T follicular helper cell (primary cell): ENCODE measurements around the gene NOL8.

Experiments used
- DNase-seq: peaks from one replicate; pipeline ENCODE4 v3.0.0-alpha.2; 2020; ENCODE audit warnings: low read depth

The NOL8 gene

DNA sequence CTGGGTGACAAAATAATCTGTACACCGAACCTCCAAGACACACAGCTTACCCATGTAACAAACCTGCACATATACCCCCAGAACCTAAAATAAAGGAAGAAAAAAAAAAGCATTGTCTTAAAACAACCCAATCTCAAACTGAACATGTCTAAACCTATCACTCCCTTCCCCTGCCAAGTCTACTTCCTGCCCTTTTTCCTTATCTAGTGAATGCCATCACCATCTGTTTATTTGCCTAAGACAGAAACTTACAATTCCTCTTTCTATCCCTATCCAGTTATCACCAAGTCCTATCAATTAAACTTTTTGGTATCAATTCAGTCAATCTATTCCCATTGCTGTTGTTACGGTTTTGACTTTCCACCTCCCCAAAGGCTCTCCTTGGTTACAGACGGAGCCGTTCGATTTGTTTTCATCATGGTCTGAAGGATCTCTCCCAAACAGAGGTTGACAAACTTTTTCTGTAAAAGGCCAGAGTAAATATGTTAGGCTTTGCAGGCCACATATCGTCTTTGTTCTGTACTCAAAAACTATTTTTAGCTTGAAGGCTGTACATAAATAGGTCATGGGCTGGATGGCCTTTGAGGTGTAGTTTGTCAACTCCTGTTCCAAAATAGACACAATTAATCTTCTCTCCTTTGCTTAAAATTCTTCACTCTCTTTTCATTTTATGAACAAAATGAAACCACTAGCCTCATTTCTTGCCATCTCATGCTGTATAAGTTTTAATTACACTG is 12.1 kb downstream of the NOL8 start:
- DNase-seq = no peak

DNA sequence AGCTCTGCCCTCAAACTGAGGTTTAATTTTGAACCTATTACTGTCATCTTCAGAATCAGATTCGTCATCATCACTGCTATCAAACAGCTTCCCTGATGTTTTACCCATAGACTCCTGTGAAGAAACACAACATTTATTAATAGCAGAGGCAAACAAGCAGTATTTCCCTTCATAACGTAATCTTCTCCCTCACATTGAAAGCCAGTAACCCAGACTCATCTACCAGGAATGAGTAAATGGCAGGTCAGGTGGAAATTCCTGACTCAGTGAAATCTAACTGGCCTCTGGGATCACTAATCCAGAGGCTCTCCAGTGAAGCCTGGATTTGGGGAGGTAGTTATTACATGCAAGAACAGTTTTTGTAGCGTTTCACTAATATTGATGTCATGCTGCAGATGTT is 14.6 kb downstream of the NOL8 start:
- no peak for DNase-seq

DNA sequence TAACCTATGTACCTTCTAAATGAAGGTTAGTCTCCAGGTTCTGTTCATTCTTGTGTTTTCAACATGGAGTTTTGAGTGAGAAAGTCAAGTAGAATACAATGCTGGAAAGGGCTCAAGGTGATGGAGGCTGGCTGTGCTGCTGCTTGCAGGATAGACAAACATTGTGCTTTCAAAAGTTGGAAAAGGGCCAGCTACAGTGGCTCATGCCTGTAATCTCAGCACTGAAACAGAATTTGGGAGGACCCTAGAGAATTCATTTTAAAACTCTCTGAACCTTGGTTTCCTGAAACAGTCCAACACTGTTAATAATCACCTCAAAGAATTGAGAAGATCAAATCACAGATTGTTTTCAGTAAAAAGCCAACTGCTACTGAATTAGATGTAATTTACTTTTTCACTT is 16.3 kb downstream of the NOL8 start:
- no peak for DNase-seq

DNA sequence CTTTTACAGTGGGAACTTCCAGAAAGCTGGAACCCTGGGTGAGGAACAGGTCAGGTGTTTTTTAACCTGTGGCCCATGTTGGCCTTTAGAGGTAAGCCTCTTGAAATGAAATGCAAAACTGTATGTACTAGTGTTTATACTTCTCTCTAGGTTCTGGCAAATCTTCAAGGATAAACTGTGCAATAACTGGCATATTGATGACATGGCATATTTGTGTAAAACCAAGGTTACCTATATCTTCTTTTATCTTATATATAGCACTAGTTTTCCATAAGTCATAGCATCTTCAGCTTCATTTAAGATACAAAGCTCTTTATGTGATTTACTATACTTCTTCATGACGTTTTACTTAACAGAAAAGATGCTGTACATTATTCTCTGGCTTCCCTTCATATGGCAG is 24.2 kb downstream of the NOL8 start:
- no peak for DNase-seq

DNA sequence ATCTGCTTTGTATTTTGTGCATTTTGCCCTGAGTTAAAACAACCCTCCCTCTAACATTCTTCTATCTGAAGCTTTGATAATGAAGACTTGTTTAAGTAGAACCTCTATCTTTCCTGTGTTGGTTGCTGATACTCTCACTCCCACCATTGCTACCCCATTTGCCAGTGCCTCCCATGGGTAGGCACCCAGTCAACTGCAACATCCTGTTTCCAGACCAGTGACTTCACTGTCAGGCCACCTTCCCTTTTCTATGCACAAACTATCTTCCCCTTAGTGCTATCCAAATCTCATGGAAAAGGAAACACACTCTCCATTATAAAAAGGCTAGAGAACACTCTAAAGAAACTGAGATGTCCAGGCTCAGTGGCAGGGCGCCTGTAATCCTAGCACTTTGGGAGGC is 26.0 kb downstream of the NOL8 start:
- DNase-seq = no peak

DNA sequence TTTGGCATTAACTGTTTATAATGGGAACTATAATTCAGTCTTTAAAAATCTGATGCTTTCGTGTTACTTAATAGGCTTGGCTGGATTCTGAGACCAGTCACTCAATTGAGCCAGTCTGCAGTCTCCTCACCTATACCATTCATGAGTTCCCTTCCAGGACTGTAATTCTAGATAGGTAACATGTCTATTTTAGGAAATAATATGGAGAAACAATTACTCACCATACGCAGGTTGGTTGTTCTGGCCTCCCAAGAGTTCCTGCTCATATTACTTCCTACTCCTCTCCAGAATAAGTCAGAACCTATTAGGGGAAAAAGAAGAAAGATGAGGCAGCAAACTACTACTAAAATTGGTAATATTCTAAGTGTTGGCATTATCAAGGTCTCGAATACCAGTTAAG is 27.1 kb downstream of the NOL8 start:
- no peak for DNase-seq

DNA sequence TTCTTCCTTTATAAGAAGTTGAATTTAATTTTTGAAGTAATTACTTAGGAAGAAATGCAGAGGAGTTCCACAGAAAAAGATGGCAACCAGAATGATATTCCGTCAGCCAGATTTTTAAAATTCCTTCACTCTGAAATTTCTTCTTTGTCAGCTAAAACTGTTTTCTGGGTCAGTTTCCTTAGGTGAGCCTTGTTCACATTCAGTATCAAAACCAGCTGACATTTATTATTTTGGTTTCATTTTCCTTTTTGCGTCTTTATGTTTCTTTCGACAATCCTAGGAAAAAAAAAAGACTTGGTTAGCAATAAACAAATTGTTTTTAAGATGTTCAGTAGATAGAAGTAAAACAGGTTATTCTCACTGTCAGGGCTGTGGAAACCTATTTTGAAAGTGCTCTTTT is 27.5 kb downstream of the NOL8 start:
- DNase-seq = no peak

DNA sequence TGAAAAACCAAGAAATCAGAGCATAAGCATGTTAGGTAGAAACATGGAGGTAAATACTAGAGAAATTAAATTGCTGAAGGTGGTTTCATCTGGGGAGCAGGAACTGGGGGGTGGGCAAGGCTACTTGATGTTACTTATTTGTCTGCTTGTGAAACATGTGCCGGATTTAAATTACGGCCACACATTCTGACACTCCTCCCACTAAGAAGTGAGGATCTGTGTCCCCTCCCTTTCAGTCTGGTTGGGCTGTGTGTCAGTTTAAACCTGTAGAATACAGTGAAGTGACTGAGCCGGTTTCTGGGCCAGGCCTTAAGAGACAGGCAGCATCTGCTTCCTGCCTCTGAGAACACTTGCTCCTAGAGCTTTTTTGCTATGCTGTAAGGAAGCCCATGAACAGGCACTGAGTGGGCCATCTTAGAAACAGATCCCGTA is 29.3 kb downstream of the NOL8 start:
- DNase-seq = no peak

DNA sequence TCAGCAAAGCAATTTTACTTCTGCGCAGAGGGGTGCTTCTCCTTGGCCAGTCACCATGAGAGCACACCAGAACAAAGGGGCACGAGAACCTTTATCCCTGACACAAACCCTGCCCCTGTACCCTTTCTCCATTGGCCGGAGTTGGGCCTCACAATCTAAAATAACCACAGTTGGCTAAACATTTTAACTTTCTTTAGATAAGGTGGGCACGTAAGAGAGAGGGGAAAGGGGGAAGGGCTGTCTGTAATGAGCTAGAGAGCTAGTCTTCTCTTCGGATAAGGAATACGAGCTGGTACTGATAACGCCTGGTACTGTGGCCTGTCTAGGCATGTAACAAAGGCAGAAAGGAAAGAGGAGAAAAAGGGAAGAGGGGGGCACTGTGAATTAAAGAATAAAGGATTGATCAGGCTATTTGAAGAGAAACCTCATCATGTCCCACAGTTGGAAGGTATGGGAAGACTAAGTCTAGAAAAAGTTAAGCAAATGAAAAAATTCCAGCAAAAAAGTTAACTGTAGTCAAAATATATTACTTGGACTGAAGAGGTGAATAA is 29.8 kb downstream of the NOL8 start:
- no peak for DNase-seq

DNA sequence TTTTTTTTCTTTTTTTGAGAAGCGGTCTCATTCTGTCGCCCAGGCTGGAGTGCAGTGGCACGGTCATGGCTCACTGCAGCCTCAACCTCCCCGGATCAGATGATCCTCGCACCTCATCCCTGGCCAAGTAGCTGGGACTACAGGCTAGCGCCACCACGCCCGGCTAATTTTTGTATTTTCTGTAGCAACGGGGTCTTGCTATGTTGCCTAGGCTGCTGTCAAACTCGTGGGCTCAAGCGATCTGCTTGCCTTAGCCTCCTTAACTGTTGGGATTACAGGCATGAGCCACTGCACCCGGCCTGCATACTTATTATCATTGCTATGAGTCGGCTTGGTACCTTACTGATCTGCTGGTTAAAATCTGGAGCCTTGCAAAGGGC is 30.9 kb downstream of the NOL8 start:
- no peak for DNase-seq

DNA sequence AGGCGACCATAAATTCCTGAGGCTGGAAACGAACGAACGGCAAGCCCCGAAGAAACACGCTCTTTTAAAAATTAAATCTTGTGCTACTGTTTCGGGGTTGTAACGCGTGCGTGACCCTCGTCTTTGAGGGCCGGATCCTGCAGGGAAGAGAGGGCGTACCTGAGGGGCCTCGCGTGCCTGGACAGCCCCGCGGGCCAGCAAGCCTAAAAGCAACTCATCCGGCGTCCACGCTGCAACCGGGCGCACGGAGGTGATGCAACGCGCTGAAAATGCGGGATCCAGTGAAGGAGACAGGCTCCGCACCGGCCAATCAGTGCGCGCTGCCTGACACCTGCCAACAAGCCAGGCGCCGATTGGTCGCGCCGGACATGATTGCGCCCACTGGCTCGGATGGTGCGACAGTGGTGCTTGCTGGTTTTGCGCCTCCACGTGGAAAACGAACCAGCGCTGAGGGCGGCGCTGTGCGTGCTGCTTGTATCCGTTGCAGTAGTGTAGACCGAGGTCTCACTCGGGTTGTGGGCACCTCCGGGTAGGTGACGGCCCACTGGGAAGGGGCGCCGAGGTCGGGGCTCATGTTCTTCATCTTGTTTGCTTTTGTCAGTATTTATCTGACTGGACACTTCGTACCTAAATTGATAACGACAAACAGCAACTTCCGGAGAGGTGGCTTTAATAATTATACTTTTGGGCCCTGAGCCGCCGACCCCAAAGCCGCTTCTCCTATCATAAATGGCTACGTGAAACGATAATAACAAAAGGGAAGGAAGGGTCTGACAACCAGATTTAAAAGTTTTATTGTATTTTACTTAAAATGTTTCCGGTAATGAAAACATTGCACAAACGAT is 31.5 kb downstream of the NOL8 start, which contains the start of gene IARS1:
TSS of gene IARS1 (minus strand) at position 246 of the 845 bp plus-strand sequence. CDS start 4,278 bp downstream, outside the sequence.
- peak; percentile 99 for DNase-seq

DNA sequence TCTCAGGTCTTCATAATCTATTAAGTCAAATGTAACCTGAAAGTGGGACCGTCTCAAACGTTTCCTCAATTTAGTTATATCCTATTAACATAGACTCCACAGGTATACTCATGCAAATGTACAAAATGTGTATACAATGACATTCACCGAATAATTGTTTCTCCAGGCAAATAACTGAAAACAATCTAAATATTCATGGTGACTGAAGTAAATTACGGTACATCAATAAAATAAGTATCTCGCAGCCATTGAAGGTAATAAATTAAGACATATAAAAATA is 32.1 kb downstream of the NOL8 start:
- DNase-seq = no peak

DNA sequence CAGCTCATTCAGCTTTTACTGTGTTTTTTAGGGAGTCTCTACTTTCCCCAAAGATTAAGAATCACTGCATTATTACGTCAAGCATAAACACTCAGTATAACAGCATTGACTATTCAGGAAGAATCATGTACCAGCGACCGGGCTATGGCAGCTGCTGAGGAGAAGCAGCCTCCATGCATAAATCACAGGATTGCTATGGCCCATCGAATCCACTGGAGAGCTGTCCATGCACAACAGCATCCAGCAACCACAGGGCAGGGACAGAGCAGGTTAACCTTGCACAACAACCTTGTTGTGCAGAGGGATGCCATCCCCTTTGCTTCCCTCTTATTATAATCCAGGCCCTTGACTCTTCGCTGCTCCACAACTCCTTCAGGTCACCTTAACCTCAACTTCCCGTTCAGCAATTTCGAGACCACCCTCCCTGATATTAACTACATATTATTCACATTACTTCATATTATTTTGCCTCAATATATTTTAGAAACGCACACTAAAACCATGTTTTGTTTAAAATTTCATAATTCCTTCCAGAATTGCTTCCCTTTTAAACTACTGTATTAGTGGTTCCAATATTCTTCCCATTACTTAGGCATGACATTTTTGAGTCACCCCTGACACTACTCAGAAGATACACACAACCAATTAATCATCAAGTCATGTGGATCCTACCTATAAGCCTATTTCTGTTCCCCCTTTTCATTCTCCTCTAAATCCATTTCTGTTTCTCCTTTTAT is 32.6 kb downstream of the NOL8 start:
- no peak for DNase-seq

DNA sequence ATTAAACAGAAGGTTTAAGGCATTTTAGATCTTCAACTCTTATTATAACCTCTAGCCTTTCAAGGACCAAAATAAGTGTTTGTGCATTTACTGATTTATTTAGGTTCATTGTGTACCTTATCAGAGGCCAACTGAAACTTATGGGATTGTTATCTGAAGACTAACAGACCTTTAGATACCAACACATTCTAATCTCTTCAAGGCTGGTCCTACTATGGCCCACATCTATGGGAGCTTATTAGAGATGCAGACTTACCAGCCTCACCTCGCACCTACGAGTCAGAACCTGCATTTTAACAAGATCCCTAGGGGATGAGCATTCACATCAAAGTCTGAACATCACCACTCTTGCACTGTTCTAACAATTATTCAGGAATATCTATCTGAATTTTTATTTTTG is 33.6 kb downstream of the NOL8 start:
- DNase-seq = no peak

DNA sequence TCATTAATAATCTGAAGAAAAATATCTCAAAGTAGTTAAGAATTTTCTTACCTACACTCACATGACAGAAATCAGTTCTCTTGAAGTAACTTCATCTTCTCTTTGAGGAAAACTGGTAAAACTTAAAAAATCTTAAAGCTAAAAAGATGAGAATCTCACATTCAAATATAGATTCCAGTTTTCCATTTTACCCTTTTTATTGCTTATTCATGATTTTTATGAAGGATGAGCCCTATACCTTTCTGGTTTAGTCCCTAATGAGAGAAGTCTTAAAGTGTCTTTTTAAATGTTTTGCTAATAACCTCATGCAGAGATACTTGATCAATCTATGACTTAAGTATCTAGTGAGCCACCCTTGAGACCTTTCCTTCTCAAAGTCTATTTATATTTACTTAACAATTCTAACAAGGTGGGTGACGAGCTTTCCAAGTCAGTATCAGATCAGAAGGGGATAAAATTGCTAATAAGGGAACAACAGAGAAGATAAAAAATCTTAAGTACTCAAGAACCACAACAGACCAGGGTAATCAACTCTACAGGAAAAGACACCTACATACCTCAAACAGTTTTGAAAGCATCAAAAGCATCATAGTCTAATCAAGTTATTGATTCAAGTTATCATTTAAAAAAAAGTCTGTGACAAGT is 34.2 kb downstream of the NOL8 start:
- no peak for DNase-seq

DNA sequence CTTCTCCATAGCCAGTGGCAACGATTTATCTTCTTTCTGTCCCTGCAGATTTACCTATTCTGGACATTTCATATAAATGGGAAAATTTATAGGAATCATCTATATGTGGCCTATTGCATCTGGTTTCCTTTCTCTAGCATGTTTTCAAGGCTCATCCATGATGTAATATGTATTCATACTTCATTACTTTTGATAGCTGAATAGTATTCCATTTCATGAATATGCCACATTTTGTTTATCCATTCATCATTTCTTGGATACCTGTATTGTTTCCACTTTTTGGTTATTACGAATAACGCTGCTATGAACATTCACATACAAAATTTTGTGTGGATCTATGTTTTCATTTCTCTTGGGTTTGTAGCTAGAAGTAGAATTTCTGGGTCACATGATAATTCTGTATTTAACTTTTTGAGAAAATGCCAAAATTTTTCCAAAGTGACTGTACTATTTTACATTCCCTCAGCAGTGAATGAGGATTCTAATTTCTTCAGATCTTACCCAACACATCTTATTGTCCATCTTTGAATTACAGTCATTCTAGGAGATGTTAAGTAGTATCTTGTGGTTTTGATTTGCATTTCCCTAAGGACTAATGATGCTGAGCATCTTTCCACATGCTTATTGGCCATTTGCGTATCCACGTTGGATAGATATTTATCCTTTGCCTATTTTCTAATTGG is 35.3 kb downstream of the NOL8 start:
- DNase-seq = no peak

DNA sequence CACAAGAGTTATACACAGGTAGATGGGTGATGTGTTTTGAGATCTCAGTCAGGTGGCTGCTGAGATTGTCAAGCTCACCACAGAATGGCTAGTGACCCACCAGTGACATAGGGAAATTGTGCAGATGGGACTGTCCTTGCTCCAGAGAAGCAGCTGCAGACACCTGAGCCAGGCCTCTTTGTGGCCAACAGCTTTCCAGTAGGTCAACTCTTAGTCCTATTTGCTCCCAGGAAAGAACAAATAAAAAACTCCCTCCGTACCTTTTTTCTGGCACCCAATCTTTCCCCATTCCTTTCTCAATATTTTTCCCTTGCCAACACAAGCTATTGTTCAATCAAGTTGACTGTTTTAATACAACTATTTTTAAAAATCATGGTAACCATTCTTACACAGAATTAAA is 45.8 kb downstream of the NOL8 start:
- DNase-seq = no peak

DNA sequence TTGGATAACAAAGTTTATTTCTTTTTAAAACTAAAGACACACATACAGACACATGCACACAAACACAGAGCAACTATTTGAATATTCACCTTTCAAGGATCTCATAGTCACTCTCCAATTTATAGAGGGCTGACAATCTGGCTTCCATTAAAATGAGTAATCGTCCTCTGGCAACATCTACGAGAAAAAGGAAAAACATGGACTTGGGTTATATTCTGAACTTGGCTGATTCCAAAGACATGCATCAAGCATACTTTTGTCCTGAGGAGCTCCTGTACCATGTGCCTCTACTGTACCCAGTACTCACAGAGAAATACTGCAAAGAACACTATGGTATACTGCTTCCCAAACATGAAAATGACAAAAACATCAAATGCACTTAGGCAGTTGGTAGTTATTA is 47.0 kb downstream of the NOL8 start:
- DNase-seq = no peak

DNA sequence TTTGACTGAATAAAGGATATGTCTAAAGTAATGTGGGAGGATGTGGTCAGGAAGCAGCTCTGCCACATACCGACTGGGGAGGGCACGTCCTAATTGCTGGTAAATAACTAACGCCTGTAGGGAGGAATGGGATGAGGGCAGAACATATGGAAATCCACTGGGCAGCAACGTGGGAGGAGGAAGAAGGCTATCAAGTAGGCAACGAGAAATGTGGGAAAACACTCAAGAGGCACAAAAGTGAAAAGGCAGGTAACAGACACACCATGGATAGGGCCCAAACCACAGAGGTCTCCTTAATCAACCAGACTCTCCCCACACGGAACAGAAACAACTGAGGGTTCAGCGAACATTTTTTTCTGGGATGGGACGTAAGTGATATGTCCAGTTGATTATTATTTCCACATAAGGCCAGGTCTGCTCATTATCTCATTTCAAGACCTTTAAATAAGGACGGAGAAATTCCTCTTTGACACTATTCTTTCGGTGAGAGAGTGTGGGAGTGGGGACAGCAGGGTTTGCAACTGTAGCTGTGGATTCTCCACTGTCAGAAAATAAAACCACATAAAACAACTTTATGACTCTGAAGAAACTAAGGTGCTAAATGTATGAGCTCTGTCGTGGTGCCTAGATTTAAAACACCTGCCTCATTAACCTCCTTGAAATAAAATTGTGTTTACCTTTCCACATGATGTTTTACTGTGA is 48.7 kb downstream of the NOL8 start:
- DNase-seq = no peak

DNA sequence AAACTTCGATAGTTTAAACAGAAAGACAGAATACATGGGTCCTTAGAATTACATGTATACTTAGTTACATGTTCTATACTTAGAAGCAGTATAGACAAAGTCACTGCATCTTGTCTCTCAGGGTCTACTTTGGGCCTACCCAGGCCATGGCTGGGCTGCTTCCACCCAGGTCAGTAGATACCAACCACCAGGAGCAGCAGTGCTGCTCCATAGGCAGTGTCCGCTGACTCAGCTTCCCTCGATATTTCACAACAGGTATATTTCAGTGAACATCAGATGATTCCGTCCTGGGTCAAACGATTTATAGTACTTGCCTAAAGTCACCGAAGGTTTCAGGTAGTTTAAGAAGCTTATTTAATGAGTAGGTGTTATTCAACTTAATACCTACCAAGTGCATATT is 49.6 kb downstream of the NOL8 start:
- DNase-seq = no peak

DNA sequence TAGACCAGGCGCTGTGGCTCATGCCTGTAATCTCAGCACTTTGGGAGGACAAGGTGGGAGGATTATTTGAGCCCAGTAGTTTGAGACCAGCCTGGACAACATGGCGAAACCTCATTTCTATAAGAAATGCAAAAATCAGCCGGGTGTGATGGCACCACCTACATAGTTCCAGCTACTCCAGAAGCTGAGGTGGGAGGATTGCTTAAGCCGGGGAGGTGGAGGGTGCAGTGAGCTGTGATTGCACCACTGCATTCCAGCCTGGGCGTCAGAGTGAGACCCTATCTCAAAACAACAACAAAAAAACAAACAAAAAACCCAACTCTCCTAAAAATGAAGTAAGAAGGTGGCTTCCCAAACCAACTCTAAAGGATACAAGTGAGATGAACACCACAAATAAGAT is 54.6 kb downstream of the NOL8 start:
- no peak for DNase-seq
